SK-N-DZ (cell line): ENCODE data around the gene IFRD2. TPM values are rescaled to one million over a fixed set of nuclear protein-coding genes. Genes with fewer than 3 reads are reported as not detected.

Experiments used
- DNase-seq: peaks from one replicate; pipeline ENCODE4 v3.0.0-alpha.2; 2015; ENCODE audit warnings: low spot score
- polyA plus RNA-seq, 2 experiments: library from polyadenylated mRNA; depleted of rRNA; stranded (reverse); fragments of >200 nt; gene quantifications; 2 replicates each; pipeline ENCODE4 v1.2.3, GENCODE V29; 2014

IFRD2 gene
- polyA plus RNA-seq (2014; cell fraction: cytosol; rRNA removed) = 72.9 and 84.0 TPM in 2 replicates
- 268 and 286 TPM in 2 replicates for polyA plus RNA-seq (2014; cell fraction: nucleus; rRNA removed)

- peak; percentile 96 for DNase-seq
Observed at GRCh38 chr3:50292159-50293078, at the start of gene IFRD2. Gene IFRD2, minus strand, starts transcription at chr3:50292429. Its CDS starts 155 bp downstream, at chr3:50292274.

GRCh38 chr3:50341537-50341936, 49.3 kb upstream of the IFRD2 start:
- DNase-seq = no peak

- no peak for DNase-seq
Observed at GRCh38 chr3:50340448-50341329, 48.5 kb upstream of the IFRD2 start, which contains the start of gene RASSF1. Gene RASSF1, minus strand, starts transcription at chr3:50340836. Its CDS starts 31 bp downstream, at chr3:50340805.

GRCh38 chr3:50340147-50340447, 47.9 kb upstream of the IFRD2 start:
- no peak for DNase-seq

GRCh38 chr3:50339485-50340146, 47.4 kb upstream of the IFRD2 start:
- no peak for DNase-seq

GRCh38 chr3:50338965-50339364, 46.7 kb upstream of the IFRD2 start:
- no peak for DNase-seq

- peak; percentile 98 for DNase-seq
Observed at GRCh38 chr3:50337175-50337861, 45.1 kb upstream of the IFRD2 start.

- DNase-seq = peak; percentile 23
Observed at GRCh38 chr3:50336452-50337174, 44.4 kb upstream of the IFRD2 start.

- no peak for DNase-seq
Observed at GRCh38 chr3:50334339-50335075, 42.3 kb upstream of the IFRD2 start.

- no peak for DNase-seq
Observed at GRCh38 chr3:50333744-50334328, 41.6 kb upstream of the IFRD2 start.

- no peak for DNase-seq
Observed at GRCh38 chr3:50331364-50331907, 39.2 kb upstream of the IFRD2 start.

- DNase-seq = no peak
Observed at GRCh38 chr3:50330330-50330729, 38.1 kb upstream of the IFRD2 start.

- DNase-seq = peak; percentile 95
Observed at GRCh38 chr3:50327943-50328691, 35.9 kb upstream of the IFRD2 start, which contains the start of gene TUSC2. Gene TUSC2, minus strand, starts transcription at chr3:50328223. Its CDS starts 124 bp downstream, at chr3:50328099.

- DNase-seq = no peak
Observed at GRCh38 chr3:50327129-50327528, 34.9 kb upstream of the IFRD2 start.

- DNase-seq = no peak
Observed at GRCh38 chr3:50326182-50326541, 33.9 kb upstream of the IFRD2 start.

GRCh38 chr3:50325497-50326181, 33.4 kb upstream of the IFRD2 start:
- no peak for DNase-seq

- DNase-seq = no peak
Observed at GRCh38 chr3:50325113-50325480, 32.9 kb upstream of the IFRD2 start.
